ENCODE results near the gene MBD3. TPM values are rescaled to one million over a fixed set of nuclear protein-coding genes. Genes with fewer than 3 reads are reported as not detected.

Gene MBD3
- total and polyA plus RNA-seq, 2 experiments from 2014 or later = 27.6 to 118 TPM

DNA sequence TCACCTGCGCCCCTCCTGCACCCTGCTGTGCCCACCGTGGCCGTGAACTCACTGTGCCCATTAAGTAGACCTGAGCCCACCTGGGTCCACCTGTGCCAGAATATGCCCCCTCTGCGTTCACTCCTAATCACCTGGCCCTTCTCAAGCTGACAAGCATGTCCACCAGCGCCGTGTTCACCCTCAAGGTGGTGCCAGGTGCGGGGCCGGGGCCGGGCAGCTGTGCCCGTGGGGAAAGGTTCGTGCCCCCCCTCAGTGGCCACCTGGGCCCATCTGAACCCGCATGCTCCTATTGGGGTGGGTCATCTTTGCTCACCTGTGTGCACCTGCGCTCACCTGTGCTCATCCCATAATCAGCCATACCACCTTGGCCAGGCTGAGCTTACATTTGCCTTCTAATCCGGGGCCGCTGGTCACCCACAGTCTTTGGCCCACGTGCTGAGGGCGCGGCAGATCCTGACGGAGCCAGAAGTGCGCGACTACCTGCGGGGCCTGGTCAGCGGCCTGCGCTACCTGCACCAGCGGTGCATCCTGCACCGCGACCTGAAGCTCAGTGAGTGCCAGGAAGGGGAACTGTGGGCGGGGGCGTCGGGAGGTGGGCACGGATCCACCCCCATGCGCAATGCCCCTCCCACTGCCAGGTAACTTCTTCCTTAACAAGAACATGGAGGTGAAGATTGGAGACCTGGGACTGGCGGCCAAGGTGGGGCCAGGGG lies 66.4 kb downstream of the MBD3 start:
- ATAC-seq (no peak), DNase-seq (ENCODE audit: low spot score) (no peak)
- H3K4me1 ChIP-seq (ENCODE audit: insufficient read depth) = no peaks in the 10 kb centered on the region
- H4K20me1 ChIP-seq (replicated peaks; ENCODE audit: insufficient read depth) = no peaks in the 10 kb centered on the region
- peaks cover 27% of the 10 kb centered on the region for H3K27me3 ChIP-seq (ENCODE audit: insufficient read depth)
- Mint-ChIP-seq H3K9me3 (peaks cover 3% of the 10 kb centered on the region; the same call in 1 of the 3 replicates), H3K4me1 (peaks cover 6% of the 10 kb centered on the region; the same call in 2 of the 3 replicates), H3K4me3 (no peak overlapping the region; the same call in 2 of the 3 replicates), H3K27ac (no peak overlapping the region), H3K27me3 (ENCODE audit: insufficient read depth, low read depth, poor library complexity) (peaks cover 45% of the 10 kb centered on the region), H3K36me3 (ENCODE audit: low read depth) (peaks cover 4% of the 10 kb centered on the region; the same call in 1 of the 3 replicates)
- H3K9me2 ChIP-seq (ENCODE audit: insufficient read depth) = no peaks in the 10 kb centered on the region
- no peaks in the 10 kb centered on the region for H3K36me3 ChIP-seq (ENCODE audit: insufficient read depth)
- H3F3A ChIP-seq (replicated peaks; ENCODE audit: low read depth) = 0 out of 2 replicates have a peak, but pooled peaks cover 4% of the 10 kb centered on the region
- TF ChIP-seq ZNF114 (CRISPR knock-in tag; IDR thresholded peaks at IDR 0.05) (no peak), CREB1 (CRISPR knock-in tag; IDR thresholded peaks at IDR 0.05; ENCODE audit: low read depth) (no peak), EZH2phosphoT487 (IDR thresholded peaks at IDR 0.05; ENCODE audit: unreplicated experiment) (no peak), NANOG (IDR thresholded peaks at IDR 0.05; ENCODE audit: borderline replicate concordance) (no peak), JUNB (IDR thresholded peaks at IDR 0.05; ENCODE audit: unreplicated experiment) (no peak), ZNF331 (CRISPR knock-in tag; IDR thresholded peaks at IDR 0.05; ENCODE audit: low read depth) (no peak), CTCF (conservative IDR thresholded peaks at IDR 0.05; ENCODE audit: low read depth in 2 of 2) (no peak), ETS1 (IDR thresholded peaks at IDR 0.05) (no peak), EZH2 (IDR thresholded peaks at IDR 0.05; ENCODE audit: low read depth, unreplicated experiment) (no peak), ZNF462 (CRISPR knock-in tag; IDR thresholded peaks at IDR 0.05) (no peak)
- TF ChIP-seq, protein P1, sequence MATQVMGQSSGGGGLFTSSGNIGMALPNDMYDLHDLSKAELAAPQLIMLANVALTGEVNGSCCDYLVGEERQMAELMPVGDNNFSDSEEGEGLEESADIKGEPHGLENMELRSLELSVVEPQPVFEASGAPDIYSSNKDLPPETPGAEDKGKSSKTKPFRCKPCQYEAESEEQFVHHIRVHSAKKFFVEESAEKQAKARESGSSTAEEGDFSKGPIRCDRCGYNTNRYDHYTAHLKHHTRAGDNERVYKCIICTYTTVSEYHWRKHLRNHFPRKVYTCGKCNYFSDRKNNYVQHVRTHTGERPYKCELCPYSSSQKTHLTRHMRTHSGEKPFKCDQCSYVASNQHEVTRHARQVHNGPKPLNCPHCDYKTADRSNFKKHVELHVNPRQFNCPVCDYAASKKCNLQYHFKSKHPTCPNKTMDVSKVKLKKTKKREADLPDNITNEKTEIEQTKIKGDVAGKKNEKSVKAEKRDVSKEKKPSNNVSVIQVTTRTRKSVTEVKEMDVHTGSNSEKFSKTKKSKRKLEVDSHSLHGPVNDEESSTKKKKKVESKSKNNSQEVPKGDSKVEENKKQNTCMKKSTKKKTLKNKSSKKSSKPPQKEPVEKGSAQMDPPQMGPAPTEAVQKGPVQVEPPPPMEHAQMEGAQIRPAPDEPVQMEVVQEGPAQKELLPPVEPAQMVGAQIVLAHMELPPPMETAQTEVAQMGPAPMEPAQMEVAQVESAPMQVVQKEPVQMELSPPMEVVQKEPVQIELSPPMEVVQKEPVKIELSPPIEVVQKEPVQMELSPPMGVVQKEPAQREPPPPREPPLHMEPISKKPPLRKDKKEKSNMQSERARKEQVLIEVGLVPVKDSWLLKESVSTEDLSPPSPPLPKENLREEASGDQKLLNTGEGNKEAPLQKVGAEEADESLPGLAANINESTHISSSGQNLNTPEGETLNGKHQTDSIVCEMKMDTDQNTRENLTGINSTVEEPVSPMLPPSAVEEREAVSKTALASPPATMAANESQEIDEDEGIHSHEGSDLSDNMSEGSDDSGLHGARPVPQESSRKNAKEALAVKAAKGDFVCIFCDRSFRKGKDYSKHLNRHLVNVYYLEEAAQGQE (IDR thresholded peaks at IDR 0.05; ENCODE audit: unreplicated experiment) = no peak
- no peak overlapping the region for H3K4me2 ChIP-seq
- no peak overlapping the region for H3K27ac ChIP-seq (ENCODE audit: low read depth)
- H3K4me3 ChIP-seq = no peak overlapping the region
- no peaks in the 10 kb centered on the region for H3K79me2 ChIP-seq (replicated peaks; ENCODE audit: insufficient read depth)
- H2AFZ ChIP-seq = no peak overlapping the region
